Ascending aorta (tissue), 2 donors: ENCODE results near the gene BEST1. TPM values are rescaled to one million over a fixed set of nuclear protein-coding genes. Genes with fewer than 3 reads are reported as not detected.

ENCODE experiments used
- DNase-seq, 2 donors: peaks; one replicate each; pipeline ENCODE4 v3.0.0-alpha.2; 2019; ENCODE audit warnings: low spot score in 2 of 2
- H3K27ac ChIP-seq, 2 donors: fragments of 200-600 bp; sonication (generic); one replicate each; pipeline ENCODE4 v1.5.1; 2016 to 2017; ENCODE audit warnings: mild to moderate bottlenecking in 1 of 2
- H3K27me3 ChIP-seq: fragments of 200-600 bp; sonication (generic); one replicate; pipeline ENCODE4 v1.5.1; 2017
- H3K36me3 ChIP-seq, 2 donors: fragments of 200-600 bp; sonication (generic); one replicate each; pipeline ENCODE4 v1.5.1; 2016
- H3K4me1 ChIP-seq, 2 donors: fragments of 200-600 bp; sonication (generic); one replicate each; pipeline ENCODE4 v1.5.1; 2016 to 2017; ENCODE audit warnings: mild to moderate bottlenecking in 1 of 2
- H3K4me3 ChIP-seq, 2 donors: fragments of 200-600 bp; sonication (generic); one replicate each; pipeline ENCODE4 v1.5.1; 2016 to 2017; ENCODE audit warnings: mild to moderate bottlenecking in 1 of 2
- H3K9me3 ChIP-seq, 2 donors: fragments of 200-600 bp; sonication (generic); one replicate each; pipeline ENCODE4 v1.5.1; 2016
- CTCF ChIP-seq, 3 experiments: fragments of 200-600 bp in 2 of 3; fragments of 450-650 bp in 1 of 3; sonication (generic) in 2 of 3; IDR thresholded peaks; one replicate each; pipeline ENCODE4 v1.5.1; 2016 to 2019; ENCODE audit warnings: antibody characterized with exemption in 3 of 3, mild to moderate bottlenecking in 1 of 3, moderate library complexity in 1 of 3
- intact Hi-C: fragments of 100-400 bp; cut with DNase I; formaldehyde crosslinking; loops from one replicate; pipeline ENCODE4 v1.15.1; 2023
- total RNA-seq: library from RNA; depleted of rRNA; stranded (reverse); fragments of >200 nt; gene quantifications from one replicate; pipeline ENCODE4 v1.1.0, GENCODE V29; 2016

The BEST1 gene
- total RNA-seq, 1 donor from 2014 or later = 30.9 TPM

GRCh38 chr11:61968758-61969390 is 18.7 kb downstream of the BEST1 start:
- no peaks in the 10 kb centered on the region for H3K27me3 ChIP-seq
- TF ChIP-seq CTCF (IDR thresholded peaks at IDR 0.05) = no peak
- H3K4me3 ChIP-seq = peak overlapping the region; percentile 88 to 96
- peak in 1 of 2 donors; percentile 61 for DNase-seq
- H3K9me3 ChIP-seq = no peaks in the 10 kb centered on the region
- intact Hi-C loops = loop anchor here (5.0 kb wide), 2 partner anchors 113 to 177 kb away; partner anchors contain the start of genes FEN1 and TMEM258
- peaks cover 31 to 54% of the 10 kb centered on the region in 2 donors for H3K4me1 ChIP-seq
- peaks cover 11 to 22% of the 10 kb centered on the region in 2 donors for H3K36me3 ChIP-seq
- H3K27ac ChIP-seq = peak overlapping the region; percentile 98 to 99

GRCh38 chr11:61969391-61969758 is 19.2 kb downstream of the BEST1 start:
- Histone ChIP-seq H3K4me3 (no peak overlapping the region), H3K9me3 (no peaks in the 10 kb centered on the region), H3K27me3 (no peaks in the 10 kb centered on the region), H3K4me1 (peaks cover 34 to 54% of the 10 kb centered on the region in 2 donors), H3K27ac (peak overlapping the region; percentile 98 to 99), H3K36me3 (peaks cover 11 to 17% of the 10 kb centered on the region in 2 donors)
- intact Hi-C loops = loop anchor here (5.0 kb wide), 2 partner anchors 113 to 177 kb away; partner anchors contain the start of genes FEN1 and TMEM258
- no peak for DNase-seq
- TF ChIP-seq CTCF (IDR thresholded peaks at IDR 0.05) = no peak

- Histone ChIP-seq H3K4me3 (no peak overlapping the region), H3K27me3 (no peaks in the 10 kb centered on the region), H3K9me3 (no peaks in the 10 kb centered on the region), H3K4me1 (peaks cover 32 to 50% of the 10 kb centered on the region in 2 donors), H3K27ac (peak overlapping the region; percentile 98 to 99), H3K36me3 (peaks cover 5 to 11% of the 10 kb centered on the region in 2 donors)
- intact Hi-C loops = loop anchor here (2.0 to 5.0 kb wide), 5 partner anchors 35 to 178 kb away; partner anchors contain the start of genes FADS1, FEN1, RAB3IL1 and TMEM258
- TF ChIP-seq CTCF (IDR thresholded peaks at IDR 0.05) = no peak
- DNase-seq = no peak
Measured at GRCh38 chr11:61969838-61970662, 19.9 kb downstream of the BEST1 start.

- no peaks in the 10 kb centered on the region for H3K9me3 ChIP-seq
- intact Hi-C loops = loop anchor here (1.0 to 5.0 kb wide), 4 partner anchors 33 to 154 kb away; partner anchors contain the start of genes FADS1 and RAB3IL1
- TF ChIP-seq CTCF (IDR thresholded peaks at IDR 0.05) = no peak
- DNase-seq = peak; percentile 94 to 99
- peaks cover 41 to 59% of the 10 kb centered on the region in 2 donors for H3K4me1 ChIP-seq
- no peaks in the 10 kb centered on the region for H3K27me3 ChIP-seq
- peak overlapping the region; percentile 98 to 99 for H3K27ac ChIP-seq
- peak overlapping the region in 1 of 2 donors; percentile 43 for H3K4me3 ChIP-seq
- H3K36me3 ChIP-seq = no peaks in the 10 kb centered on the region
Measured at GRCh38 chr11:61971248-61972111, 21.3 kb downstream of the BEST1 start.

DNA sequence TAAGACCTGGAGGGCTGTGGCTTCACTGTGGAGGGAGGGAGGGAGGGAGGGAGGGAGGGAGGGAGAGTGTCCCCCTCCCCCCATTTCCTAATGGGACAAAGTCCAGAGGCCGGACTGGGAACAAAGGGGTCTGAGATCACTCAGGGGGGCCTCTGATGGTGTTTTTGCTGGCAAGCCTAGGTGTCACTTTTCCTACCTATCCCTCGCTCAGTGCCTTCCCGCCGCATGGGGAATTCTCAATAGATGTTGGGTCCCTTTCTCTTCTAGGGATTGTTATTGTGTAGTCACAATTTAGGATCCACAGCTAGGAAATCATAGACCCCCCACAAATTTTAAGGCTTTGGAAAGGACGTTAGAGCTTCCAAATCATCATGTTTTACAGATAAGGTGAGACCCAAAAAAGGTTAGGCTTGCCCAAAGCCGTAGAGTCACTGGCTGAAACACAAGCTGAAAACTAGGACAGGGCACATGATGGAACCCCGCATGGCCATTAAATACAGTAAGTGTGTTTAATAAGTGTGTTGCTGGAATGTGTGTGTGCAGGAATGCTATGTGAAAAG is 22.0 kb downstream of the BEST1 start:
- H3K27me3 ChIP-seq = no peaks in the 10 kb centered on the region
- peaks cover 41 to 60% of the 10 kb centered on the region in 2 donors for H3K4me1 ChIP-seq
- intact Hi-C loops = loop anchor here (5.0 kb wide), 1 partner anchor 155 kb away; the partner anchor contains the start of gene FADS1

More for the DNA sequence above, 22.0 kb downstream of the BEST1 start:
- TF ChIP-seq CTCF (IDR thresholded peaks at IDR 0.05) = no peak
- DNase-seq = peak in 1 of 2 donors; percentile 65
- H3K4me3 ChIP-seq = peak overlapping the region; percentile 21 to 43
- H3K27ac ChIP-seq = peak overlapping the region; percentile 98 to 99
- no peaks in the 10 kb centered on the region for H3K9me3 ChIP-seq
- no peaks in the 10 kb centered on the region for H3K36me3 ChIP-seq
